Measurements from ENCODE around the gene UTP18. TPM values are rescaled to one million over a fixed set of nuclear protein-coding genes. Genes with fewer than 3 reads are reported as not detected.

Gene UTP18
- total RNA-seq, 1 experiment from 2014 or later: 68.8 TPM

DNA sequence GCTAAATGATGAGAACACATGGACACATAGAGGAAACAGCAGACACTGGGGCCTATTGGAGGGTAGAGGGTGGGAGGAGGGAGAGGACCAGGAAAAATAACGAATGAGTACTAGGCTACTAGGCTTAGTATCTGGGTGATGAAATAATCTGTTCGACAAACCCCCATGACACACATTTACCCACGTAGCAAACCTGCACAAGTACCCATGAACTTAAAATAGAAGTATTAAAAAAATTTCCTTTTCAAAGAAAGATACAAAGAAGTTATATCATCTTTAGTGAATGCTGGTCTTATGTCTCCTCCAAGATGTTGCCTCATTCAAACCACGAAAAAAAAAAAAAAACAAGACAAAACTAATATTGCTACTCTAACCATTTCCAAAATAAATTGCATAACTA is 32.2 kb upstream of the UTP18 start (continued):
- TF ChIP-seq, protein P1, sequence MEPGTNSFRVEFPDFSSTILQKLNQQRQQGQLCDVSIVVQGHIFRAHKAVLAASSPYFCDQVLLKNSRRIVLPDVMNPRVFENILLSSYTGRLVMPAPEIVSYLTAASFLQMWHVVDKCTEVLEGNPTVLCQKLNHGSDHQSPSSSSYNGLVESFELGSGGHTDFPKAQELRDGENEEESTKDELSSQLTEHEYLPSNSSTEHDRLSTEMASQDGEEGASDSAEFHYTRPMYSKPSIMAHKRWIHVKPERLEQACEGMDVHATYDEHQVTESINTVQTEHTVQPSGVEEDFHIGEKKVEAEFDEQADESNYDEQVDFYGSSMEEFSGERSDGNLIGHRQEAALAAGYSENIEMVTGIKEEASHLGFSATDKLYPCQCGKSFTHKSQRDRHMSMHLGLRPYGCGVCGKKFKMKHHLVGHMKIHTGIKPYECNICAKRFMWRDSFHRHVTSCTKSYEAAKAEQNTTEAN (CRISPR knock-in tag; IDR thresholded peaks at IDR 0.05): no peak
- TF ChIP-seq CREM (CRISPR knock-in tag; IDR thresholded peaks at IDR 0.05) (no peak), MLX (CRISPR knock-in tag; IDR thresholded peaks at IDR 0.05) (no peak), CREB1 (CRISPR knock-in tag; IDR thresholded peaks at IDR 0.05) (no peak), GTF2I (CRISPR knock-in tag; conservative IDR thresholded peaks at IDR 0.05) (no peak), ESRRA (CRISPR knock-in tag; IDR thresholded peaks at IDR 0.05; ENCODE audit: borderline replicate concordance) (no peak), NR3C1 (CRISPR knock-in tag; conservative IDR thresholded peaks at IDR 0.05; ENCODE audit: low read depth) (no peak), ZNF423 (CRISPR knock-in tag; IDR thresholded peaks at IDR 0.05) (no peak), SP1 (CRISPR knock-in tag; conservative IDR thresholded peaks at IDR 0.05) (no peak)
- TF ChIP-seq, protein P2, sequence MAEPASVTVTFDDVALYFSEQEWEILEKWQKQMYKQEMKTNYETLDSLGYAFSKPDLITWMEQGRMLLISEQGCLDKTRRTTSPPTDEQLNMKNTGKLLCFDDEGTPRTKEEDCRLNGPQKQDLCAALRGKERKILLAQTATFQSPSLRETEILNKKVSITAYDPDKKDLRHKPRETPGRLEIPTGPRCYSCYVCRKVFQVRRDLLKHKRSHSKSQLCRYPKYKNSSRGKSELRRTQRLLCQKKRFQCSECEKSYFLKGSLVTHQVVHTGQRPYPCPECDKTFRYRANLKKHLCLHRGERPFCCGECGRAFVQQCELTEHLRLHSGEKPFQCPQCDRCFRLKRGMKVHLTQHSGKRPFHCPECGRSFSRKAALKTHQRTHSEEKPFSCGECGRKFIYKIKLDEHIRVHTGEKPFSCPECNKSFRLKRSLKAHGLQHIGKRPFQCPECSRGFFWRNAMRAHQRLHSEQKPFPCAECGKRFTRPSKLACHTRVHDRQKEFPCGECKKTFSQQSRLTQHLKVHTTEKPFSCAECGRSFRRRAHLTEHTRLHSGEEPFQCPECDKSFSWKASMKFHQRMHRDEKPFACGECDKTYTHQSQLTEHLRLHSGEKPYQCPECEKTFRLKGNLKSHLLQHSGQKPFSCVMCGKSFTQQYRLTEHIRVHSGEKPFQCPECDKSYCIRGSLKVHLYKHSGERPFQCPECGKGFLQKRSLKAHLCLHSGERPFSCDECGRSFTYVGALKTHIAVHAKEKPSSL (CRISPR knock-in tag; conservative IDR thresholded peaks at IDR 0.05): no peak

GRCh38 chr17:51229889-51230288 is 30.5 kb upstream of the UTP18 start:
- Mint-ChIP-seq H3K4me3 (no peak overlapping the region), H3K9me3 (no peaks in the 10 kb centered on the region), H3K36me3 (peaks cover 2% of the 10 kb centered on the region; the same call in 1 of the 2 replicates), H3K27ac (0 out of 2 replicates have a peak overlapping the region, but pooled peaks have one; percentile 37), H3K27me3 (ENCODE audit: low read depth) (no peaks in the 10 kb centered on the region), H3K4me1 (no peaks in the 10 kb centered on the region)
- DNase-seq (ENCODE audit: low spot score): no peak
- ATAC-seq: no peak
- POLR2A ChIA-PET: interaction anchor here (0.6 kb wide), 1 partner anchor 66 kb away, joined by 4 read pairs; no protein-coding TSS in a partner anchor
- CTCF ChIA-PET: no interaction called here
- TF ChIP-seq, protein P3, sequence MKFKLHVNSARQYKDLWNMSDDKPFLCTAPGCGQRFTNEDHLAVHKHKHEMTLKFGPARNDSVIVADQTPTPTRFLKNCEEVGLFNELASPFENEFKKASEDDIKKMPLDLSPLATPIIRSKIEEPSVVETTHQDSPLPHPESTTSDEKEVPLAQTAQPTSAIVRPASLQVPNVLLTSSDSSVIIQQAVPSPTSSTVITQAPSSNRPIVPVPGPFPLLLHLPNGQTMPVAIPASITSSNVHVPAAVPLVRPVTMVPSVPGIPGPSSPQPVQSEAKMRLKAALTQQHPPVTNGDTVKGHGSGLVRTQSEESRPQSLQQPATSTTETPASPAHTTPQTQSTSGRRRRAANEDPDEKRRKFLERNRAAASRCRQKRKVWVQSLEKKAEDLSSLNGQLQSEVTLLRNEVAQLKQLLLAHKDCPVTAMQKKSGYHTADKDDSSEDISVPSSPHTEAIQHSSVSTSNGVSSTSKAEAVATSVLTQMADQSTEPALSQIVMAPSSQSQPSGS (CRISPR knock-in tag; IDR thresholded peaks at IDR 0.05; ENCODE audit: borderline replicate concordance, low read depth): no peak
- TF ChIP-seq, protein P4, sequence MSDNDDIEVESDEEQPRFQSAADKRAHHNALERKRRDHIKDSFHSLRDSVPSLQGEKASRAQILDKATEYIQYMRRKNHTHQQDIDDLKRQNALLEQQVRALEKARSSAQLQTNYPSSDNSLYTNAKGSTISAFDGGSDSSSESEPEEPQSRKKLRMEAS (CRISPR knock-in tag; IDR thresholded peaks at IDR 0.05): no peak
- TF ChIP-seq ZNF281 (CRISPR knock-in tag; IDR thresholded peaks at IDR 0.05) (no peak), ZNF317 (CRISPR knock-in tag; IDR thresholded peaks at IDR 0.05; ENCODE audit: borderline replicate concordance, low read depth) (no peak), ZNF232 (CRISPR knock-in tag; IDR thresholded peaks at IDR 0.05) (no peak), OVOL2 (CRISPR knock-in tag; IDR thresholded peaks at IDR 0.05; ENCODE audit: borderline replicate concordance) (no peak), MLX (CRISPR knock-in tag; IDR thresholded peaks at IDR 0.05) (no peak), NFYB (CRISPR knock-in tag; conservative IDR thresholded peaks at IDR 0.05; ENCODE audit: low read depth) (no peak), ZBTB21 (CRISPR knock-in tag; IDR thresholded peaks at IDR 0.05; ENCODE audit: borderline replicate concordance) (no peak), NFATC4 (CRISPR knock-in tag; IDR thresholded peaks at IDR 0.05) (no peak), E2F4 (CRISPR knock-in tag; IDR thresholded peaks at IDR 0.05; ENCODE audit: borderline replicate concordance, low read depth) (no peak)
- TF ChIP-seq, protein P5, sequence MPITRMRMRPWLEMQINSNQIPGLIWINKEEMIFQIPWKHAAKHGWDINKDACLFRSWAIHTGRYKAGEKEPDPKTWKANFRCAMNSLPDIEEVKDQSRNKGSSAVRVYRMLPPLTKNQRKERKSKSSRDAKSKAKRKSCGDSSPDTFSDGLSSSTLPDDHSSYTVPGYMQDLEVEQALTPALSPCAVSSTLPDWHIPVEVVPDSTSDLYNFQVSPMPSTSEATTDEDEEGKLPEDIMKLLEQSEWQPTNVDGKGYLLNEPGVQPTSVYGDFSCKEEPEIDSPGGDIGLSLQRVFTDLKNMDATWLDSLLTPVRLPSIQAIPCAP (CRISPR knock-in tag; IDR thresholded peaks at IDR 0.05): no peak
- TF ChIP-seq, protein P6, sequence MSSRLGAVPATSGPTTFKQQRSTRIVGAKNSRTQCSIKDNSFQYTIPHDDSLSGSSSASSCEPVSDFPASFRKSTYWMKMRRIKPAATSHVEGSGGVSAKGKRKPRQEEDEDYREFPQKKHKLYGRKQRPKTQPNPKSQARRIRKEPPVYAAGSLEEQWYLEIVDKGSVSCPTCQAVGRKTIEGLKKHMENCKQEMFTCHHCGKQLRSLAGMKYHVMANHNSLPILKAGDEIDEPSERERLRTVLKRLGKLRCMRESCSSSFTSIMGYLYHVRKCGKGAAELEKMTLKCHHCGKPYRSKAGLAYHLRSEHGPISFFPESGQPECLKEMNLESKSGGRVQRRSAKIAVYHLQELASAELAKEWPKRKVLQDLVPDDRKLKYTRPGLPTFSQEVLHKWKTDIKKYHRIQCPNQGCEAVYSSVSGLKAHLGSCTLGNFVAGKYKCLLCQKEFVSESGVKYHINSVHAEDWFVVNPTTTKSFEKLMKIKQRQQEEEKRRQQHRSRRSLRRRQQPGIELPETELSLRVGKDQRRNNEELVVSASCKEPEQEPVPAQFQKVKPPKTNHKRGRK (CRISPR knock-in tag; IDR thresholded peaks at IDR 0.05; ENCODE audit: borderline replicate concordance): no peak
